Osteoblast (primary cell): ENCODE data around the gene PPP1R9B. TPM values are rescaled to one million over a fixed set of nuclear protein-coding genes. Genes with fewer than 3 reads are reported as not detected.

Experiments
- DNase-seq: peaks from one replicate; pipeline ENCODE4 v3.0.0; 2011; ENCODE audit warnings: low spot score, mixed read lengths; ENCODE audit not compliant: insufficient read length; ENCODE audit errors: missing footprints
- H2AFZ ChIP-seq: 2 replicates; pipeline ENCODE4 v1.6.0; 2011; ENCODE audit warnings: mild to moderate bottlenecking, low read length
- H3K27ac ChIP-seq: 2 replicates; pipeline ENCODE4 v1.5.1; 2011; ENCODE audit warnings: mild to moderate bottlenecking, low read depth, low read length, moderate library complexity
- H3K27me3 ChIP-seq: 2 replicates; pipeline ENCODE4 v1.6.0; 2012; ENCODE audit warnings: mild to moderate bottlenecking, control low read depth, inconsistent platforms, low read length, moderate library complexity; ENCODE audit not compliant: insufficient read depth
- H3K36me3 ChIP-seq: 2 replicates; pipeline ENCODE4 v1.5.1; 2011; ENCODE audit warnings: mild to moderate bottlenecking, low read length, control low read depth, moderate library complexity; ENCODE audit not compliant: insufficient read depth
- H3K4me1 ChIP-seq: 2 replicates; pipeline ENCODE4 v1.5.1; 2011; ENCODE audit warnings: mild to moderate bottlenecking, low read length, control low read depth, moderate library complexity; ENCODE audit not compliant: insufficient read depth
- H3K4me2 ChIP-seq: 2 replicates; pipeline ENCODE4 v1.6.0; 2011; ENCODE audit warnings: mild to moderate bottlenecking, low read length; ENCODE audit not compliant: insufficient read depth
- H3K4me3 ChIP-seq: fragments of 200-600 bp; sonication (generic); 3 replicates; pipeline ENCODE4 v1.5.1; 2012; ENCODE audit warnings: mild to moderate bottlenecking, low read length, inconsistent platforms; ENCODE audit not compliant: insufficient read depth
- H3K79me2 ChIP-seq: 2 replicates; pipeline ENCODE4 v1.6.0; 2012; ENCODE audit warnings: mild to moderate bottlenecking, low read length, control low read depth, inconsistent platforms; ENCODE audit not compliant: insufficient read depth
- H3K9me3 ChIP-seq: 2 replicates; pipeline ENCODE4 v1.5.1; 2011; ENCODE audit warnings: low read depth, low read length, control low read depth
- H4K20me1 ChIP-seq: 2 replicates; pipeline ENCODE4 v1.6.0; 2012; ENCODE audit warnings: mild to moderate bottlenecking, low read length, control low read depth; ENCODE audit not compliant: insufficient read depth
- total RNA-seq: library from RNA; depleted of rRNA; stranded (reverse); fragments of >200 nt; gene quantifications from 2 replicates; pipeline ENCODE4 v1.2.3, GENCODE V29; 2012
- TF ChIP-seq, protein P1 (sequence below): IDR thresholded peaks from 2 replicates; pipeline ENCODE4 v1.5.1; 2011; ENCODE audit warnings: mild to moderate bottlenecking, low read depth, low read length, moderate library complexity; ENCODE audit errors: extremely low read depth

The PPP1R9B gene
- total RNA-seq, 1 donor: 48.9 TPM

DNA sequence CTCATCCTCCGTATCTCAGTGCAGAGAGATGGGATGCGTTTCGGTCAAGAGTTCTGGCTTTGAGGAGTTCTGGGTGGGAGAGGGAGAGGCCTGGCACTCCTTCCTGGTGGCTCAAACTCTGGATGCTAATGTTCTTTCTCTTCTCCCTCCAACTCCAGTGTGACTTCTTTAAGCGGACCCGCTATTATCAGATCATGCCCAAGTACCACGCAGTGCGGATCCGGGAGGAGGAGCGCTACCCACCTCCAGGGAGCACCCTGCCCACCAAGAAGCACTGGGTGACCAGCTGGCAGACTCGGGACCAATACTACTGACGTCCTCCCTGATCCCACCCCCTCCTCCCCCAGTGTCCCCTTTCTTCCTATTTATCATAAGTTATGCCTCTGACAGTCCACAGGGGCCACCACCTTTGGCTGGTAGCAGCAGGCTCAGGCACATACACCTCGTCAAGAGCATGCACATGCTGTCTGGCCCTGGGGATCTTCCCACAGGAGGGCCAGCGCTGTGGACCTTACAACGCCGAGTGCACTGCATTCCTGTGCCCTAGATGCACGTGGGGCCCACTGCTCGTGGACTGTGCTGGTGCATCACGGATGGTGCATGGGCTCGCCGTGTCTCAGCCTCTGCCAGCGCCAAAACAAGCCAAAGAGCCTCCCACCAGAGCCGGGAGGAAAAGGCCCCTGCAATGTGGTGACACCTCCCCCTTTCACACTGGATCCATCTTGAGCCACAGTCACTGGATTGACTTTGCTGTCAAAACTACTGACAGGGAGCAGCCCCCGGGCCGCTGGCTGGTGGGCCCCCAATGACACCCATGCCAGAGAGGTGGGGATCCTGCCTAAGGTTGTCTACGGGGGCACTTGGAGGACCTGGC lies 61.3 kb downstream of the PPP1R9B start:
- Histone ChIP-seq H3K27ac (no peak overlapping the region), H3K79me2 (no peaks in the 10 kb centered on the region), H2AFZ (no peak overlapping the region), H3K4me3 (no peak overlapping the region), H3K4me1 (peaks cover 3% of the 10 kb centered on the region), H4K20me1 (peaks cover 4% of the 10 kb centered on the region), H3K27me3 (no peaks in the 10 kb centered on the region), H3K4me2 (no peak overlapping the region), H3K36me3 (peaks cover 55% of the 10 kb centered on the region), H3K9me3 (no peaks in the 10 kb centered on the region)
- DNase-seq: peak; percentile 49
- TF ChIP-seq, protein P1, sequence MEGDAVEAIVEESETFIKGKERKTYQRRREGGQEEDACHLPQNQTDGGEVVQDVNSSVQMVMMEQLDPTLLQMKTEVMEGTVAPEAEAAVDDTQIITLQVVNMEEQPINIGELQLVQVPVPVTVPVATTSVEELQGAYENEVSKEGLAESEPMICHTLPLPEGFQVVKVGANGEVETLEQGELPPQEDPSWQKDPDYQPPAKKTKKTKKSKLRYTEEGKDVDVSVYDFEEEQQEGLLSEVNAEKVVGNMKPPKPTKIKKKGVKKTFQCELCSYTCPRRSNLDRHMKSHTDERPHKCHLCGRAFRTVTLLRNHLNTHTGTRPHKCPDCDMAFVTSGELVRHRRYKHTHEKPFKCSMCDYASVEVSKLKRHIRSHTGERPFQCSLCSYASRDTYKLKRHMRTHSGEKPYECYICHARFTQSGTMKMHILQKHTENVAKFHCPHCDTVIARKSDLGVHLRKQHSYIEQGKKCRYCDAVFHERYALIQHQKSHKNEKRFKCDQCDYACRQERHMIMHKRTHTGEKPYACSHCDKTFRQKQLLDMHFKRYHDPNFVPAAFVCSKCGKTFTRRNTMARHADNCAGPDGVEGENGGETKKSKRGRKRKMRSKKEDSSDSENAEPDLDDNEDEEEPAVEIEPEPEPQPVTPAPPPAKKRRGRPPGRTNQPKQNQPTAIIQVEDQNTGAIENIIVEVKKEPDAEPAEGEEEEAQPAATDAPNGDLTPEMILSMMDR: no peak

DNA sequence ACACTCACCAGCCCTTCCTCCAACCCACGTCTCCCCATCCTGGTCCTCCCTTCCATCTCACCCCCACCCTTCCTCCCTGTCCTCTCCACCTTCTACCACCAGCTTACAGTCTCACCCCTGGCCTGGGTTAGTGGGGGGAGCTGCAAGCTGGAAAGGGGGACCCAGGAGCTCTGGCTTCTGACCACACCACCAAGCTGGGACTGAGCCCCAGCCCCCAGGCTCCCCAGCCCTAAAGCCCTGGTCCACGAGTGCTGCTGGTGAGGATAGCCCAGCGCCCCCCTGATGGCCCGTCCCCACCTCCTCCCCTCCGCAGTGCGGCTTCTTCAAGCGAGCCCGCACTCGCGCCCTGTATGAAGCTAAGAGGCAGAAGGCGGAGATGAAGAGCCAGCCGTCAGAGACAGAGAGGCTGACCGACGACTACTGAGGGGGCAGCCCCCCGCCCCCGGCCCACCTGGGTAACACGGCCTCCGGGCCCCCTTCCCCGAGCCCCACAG lies 62.5 kb downstream of the PPP1R9B start:
- peaks cover 66% of the 10 kb centered on the region for H3K36me3 ChIP-seq
- peak; percentile 34 for DNase-seq
- no peak overlapping the region for H2AFZ ChIP-seq
- H3K27me3 ChIP-seq: no peaks in the 10 kb centered on the region
- H3K27ac ChIP-seq: no peak overlapping the region
- H3K4me3 ChIP-seq: no peak overlapping the region
- H3K9me3 ChIP-seq: no peaks in the 10 kb centered on the region
- H3K4me2 ChIP-seq: no peak overlapping the region
- H3K4me1 ChIP-seq: no peaks in the 10 kb centered on the region
- H3K79me2 ChIP-seq: no peaks in the 10 kb centered on the region
- peaks cover 4% of the 10 kb centered on the region for H4K20me1 ChIP-seq
- TF ChIP-seq, protein P1: no peak

DNA sequence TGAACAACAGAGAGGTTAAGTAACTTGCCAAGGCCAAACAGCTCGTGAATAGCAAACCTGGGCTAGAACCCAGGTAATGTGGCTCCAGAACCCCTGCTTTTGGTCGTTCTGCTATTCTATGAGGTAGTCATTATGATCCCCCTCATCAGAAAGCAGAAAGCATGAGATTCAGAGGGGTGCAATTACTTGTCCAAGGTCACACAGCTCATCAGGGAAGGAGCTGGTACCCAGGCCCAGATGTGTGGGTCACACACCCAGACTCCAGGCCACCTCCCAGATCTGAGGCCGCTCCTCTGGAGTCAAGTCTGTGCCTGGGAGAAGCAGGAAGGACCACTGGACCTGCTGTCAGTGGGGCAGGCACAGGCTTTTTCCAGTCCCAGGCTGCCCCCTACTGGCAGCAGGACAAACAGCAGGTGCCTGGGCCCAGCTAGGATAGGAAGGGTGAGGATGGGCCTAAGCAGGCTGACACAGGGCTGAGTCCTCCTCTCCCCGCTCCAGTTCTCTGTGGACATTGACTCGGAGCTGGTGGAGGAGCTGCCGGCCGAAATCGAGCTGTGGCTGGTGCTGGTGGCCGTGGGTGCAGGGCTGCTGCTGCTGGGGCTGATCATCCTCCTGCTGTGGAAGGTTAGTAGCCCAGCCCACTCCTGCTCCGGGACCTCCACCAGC lies 63.1 kb downstream of the PPP1R9B start:
- no peaks in the 10 kb centered on the region for H3K79me2 ChIP-seq
- H3K27me3 ChIP-seq: no peaks in the 10 kb centered on the region
- peak; percentile 96 for DNase-seq
- no peaks in the 10 kb centered on the region for H3K4me1 ChIP-seq
- no peak overlapping the region for H3K27ac ChIP-seq
- H2AFZ ChIP-seq: no peak overlapping the region
- peaks cover 4% of the 10 kb centered on the region for H4K20me1 ChIP-seq
- no peaks in the 10 kb centered on the region for H3K9me3 ChIP-seq
- TF ChIP-seq, protein P1: peak; percentile 94
- H3K4me2 ChIP-seq: no peak overlapping the region
- H3K36me3 ChIP-seq: peaks cover 72% of the 10 kb centered on the region
- H3K4me3 ChIP-seq: no peak overlapping the region

Other genes with a start within 250 kb of the PPP1R9B start
- gene DLX4, start 181.5 kb downstream of the PPP1R9B start, total RNA-seq: under 0.01 TPM in 1 of 2 replicates, not detected in the other
- 0.59 and 1.1 TPM in 2 replicates for gene DLX3, start 155.5 kb downstream of the PPP1R9B start, total RNA-seq
- 73.4 and 81.4 TPM in 2 replicates for gene ITGA3, start 94.6 kb downstream of the PPP1R9B start, total RNA-seq
- gene PDK2, start 55.3 kb downstream of the PPP1R9B start, total RNA-seq: 43.4 and 54.8 TPM in 2 replicates
- 2.5 and 2.7 TPM in 2 replicates for gene SAMD14, start 20.5 kb downstream of the PPP1R9B start, total RNA-seq
- 0.29 TPM in 1 of 2 replicates, not detected in the other for gene SGCA, start 15.3 kb upstream of the PPP1R9B start, total RNA-seq
- gene COL1A1, start 51.0 kb upstream of the PPP1R9B start, total RNA-seq: 6,718 and 8,987 TPM in 2 replicates
- gene TMEM92, start 123.8 kb upstream of the PPP1R9B start, total RNA-seq: under 0.01 and 0.36 TPM in 2 replicates
- gene XYLT2, start 195.4 kb upstream of the PPP1R9B start, total RNA-seq: 40.5 and 46.6 TPM in 2 replicates
- 54.2 and 55.7 TPM in 2 replicates for gene MRPL27, start 222.5 kb upstream of the PPP1R9B start, total RNA-seq
- 0.59 and 0.72 TPM in 2 replicates for gene EME1, start 222.6 kb upstream of the PPP1R9B start, total RNA-seq
- gene LRRC59, start 246.8 kb upstream of the PPP1R9B start, total RNA-seq: 121 and 125 TPM in 2 replicates